ENCODE data around the gene IL1R2. TPM values are rescaled to one million over a fixed set of nuclear protein-coding genes. Genes with fewer than 3 reads are reported as not detected.

Gene IL1R2
- 0.27 TPM in 1 of 2 replicates, not detected in the other for total RNA-seq

GRCh38 chr2:101991721-101992145 lies at the start of gene IL1R2:
Gene IL1R2 (plus strand): TSS chr2:101991960. CDS start chr2:102008576, 16,616 bp downstream.

Other genes starting within 250 kb of the IL1R2 start
- 5.4 and 10.9 TPM in 2 replicates for gene IL1R1, start 150.8 kb downstream of the IL1R2 start, total RNA-seq
- 0.07 TPM in 1 of 2 replicates, not detected in the other for gene IL1RL2, start 195.1 kb downstream of the IL1R2 start, total RNA-seq